Amygdala (tissue), 56 donors: ENCODE data around the gene CRPPA.
"Not testable (repeated sequence)": the region's sequence is repeated elsewhere in the genome, so short reads cannot be mapped to it uniquely, and the experiment has no call there.

ENCODE experiments used
- DNase-seq, 56 donors: peaks; one replicate each; lab custom pipeline; 2025; lab: John Stamatoyannopoulos, UW

CRPPA gene

DNA sequence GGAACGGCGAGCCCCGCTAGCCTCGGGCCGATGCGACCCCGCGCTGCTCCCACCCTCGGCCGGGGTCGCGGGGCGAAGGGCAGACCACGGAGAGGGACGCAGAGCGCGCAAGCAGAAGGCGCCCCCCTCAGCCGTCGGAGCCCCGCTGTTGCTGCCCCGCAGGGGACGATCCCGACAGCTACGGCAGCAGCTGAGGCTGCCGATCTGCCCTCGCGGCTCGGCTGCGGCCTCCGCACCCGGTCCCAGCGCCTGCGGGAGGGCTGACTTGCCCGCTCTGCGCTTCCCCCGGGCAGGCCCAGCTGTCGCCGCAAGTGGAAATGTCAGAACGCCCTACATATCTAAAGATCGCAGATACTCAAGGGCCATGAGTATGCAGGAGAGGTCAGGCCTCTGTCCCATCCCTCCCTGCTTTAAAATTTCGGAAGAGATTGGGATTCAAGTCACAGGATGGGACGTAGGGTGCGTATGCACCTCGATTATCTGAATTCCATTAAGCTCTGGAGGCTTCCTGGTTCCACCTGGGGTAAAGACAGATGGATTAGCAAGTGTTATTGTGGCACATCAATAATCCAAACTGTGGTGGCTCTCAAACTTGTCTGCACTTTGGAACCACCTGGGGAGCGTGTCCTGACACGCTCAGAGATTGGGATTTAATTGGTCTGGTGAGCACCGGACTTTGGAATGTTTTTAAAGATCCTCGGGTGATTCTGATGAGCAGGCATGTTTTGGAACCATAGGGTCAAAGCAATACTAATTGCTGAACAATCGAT lies at the start of gene CRPPA:
Gene CRPPA, minus strand, starts transcription at position 206 of the 770 bp plus-strand sequence. CDS start 216 bp downstream, outside the sequence.
- peak in 25 of 56 donors; percentile 24 to 74 (median 57) for DNase-seq

DNA sequence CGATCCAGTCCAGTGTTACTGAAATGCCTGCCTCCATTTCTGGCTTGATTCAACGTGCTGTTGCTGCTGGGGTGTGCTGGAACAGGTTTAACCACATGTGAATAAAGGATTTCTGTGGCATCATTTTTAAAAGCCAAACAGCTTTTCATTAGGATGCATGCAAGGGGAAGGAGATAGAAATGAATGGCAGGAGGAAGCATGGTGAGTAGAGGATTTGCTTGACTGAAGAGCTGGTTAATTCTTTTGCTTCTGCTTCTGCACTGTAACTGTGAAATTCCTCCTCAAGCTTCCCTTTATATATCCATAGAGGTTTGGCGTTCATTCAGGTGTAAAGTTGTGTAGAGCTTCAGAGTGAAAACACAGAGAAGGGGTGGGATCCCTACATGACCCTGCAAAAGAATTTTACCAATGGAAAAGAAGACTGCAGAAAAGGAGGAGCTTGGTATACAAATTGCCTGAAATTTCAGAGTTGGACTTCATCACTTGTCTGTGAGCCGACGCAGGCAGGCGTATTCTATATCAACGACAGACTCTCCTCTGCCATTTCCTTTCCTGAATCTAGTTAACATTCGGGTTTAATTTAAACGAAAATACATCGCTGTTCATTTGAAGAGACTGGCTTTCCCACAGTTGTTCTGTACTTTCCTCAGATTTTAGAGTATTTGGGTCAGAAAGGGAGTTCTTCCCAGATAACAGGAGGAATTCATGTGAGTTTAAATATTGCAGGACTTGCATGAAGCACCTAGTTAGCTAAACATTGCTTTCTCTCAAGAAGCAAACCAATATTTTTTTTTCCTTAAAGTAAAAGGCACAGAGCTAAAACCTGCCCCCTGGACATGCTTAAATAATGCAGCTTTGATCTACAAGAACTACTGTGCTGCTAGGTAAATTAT lies 44.4 kb upstream of the CRPPA start, which contains the start of gene SOSTDC1:
Gene SOSTDC1, minus strand, starts transcription at position 270 of the 893 bp plus-strand sequence. Its CDS starts 70 bp downstream, at position 200.
- DNase-seq = peak in 1 of 56 donors; percentile 4

DNA sequence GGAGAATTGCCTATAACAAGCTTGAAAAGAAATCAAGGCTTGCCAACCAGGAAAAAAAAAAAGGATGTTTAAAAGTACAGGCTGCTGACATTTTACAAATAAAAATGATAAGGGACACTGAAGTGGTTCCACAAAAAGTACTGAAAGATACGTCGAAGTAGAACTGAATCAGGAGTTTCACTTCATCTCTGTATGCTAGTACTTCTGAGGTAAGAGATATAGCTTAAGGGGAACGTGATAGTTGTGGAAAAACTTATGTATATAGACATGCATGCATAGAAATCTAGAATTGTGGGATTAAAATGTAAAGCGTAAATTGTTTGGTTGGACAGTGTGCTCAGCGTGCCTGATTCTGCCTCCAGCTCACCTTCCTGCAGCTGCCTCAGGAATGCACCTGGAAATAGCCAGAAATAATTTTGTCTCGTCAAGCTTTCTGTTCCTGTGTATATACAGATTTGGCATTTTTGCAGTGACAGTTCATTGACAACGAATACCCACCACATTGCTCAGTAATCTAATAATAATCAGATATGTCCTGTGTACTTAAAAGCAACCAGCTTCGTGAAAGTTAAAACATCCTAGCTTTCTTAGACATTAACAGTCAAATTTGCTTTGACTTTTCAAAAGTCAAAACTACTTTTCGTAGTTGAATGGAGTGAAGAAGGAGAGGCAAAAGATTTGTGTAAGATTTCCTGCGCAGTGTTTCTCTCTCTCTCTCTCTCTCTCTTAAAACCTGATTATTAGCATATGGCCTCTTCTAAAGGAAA lies 42.8 kb upstream of the CRPPA start:
- no peak for DNase-seq

DNA sequence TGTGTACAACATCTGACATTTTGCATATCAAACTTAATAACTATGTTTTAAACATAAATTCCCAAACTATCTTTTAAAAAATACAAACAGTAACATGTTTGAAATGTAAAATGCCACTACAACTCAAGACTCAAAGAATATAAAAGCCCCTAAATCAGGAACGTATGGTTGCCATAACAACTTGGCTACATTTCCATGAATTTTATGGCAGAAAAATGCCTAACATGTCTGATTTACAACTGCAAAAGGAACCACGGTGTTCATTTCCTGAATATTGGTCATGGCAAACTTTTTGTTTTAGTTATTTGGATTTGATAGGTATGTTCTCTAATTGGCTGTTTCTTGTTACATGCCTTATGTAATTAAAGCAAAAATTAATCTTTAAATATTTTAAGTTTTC lies 42.2 kb upstream of the CRPPA start:
- DNase-seq = no peak

GRCh38 chr7:16462431-16462889 lies 41.1 kb upstream of the CRPPA start:
- DNase-seq = no peak

DNA sequence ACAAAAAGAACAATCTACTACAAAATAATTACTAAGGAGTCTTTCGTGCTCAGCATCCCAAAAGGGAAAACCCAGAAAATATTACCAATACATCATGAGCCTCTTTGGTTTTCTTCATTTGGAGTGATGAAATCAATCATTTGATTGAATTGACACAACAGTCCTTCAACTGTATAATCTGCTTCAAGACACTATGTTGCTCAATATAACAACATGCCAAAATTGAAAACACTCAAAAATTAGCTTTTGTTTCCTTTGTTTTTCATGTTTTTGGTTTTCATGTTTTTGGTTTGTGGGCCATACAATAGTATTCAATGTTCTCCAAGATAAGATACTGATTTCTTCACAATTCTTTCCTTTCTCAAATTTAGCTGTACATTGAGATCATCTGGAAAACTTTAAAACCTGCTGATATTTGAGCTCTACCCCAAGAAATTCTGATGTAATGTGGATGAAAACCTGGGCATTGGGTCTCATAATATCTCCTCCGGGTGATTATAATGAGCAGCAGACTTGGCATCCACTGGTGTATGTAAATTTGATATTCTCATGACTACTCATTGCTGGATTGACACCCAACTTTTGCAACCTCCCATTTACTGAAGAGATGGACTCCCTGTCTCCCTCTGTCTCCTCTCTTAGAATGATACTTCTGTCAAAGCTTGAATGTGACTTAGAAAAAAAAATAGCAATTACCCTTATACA lies 39.6 kb upstream of the CRPPA start:
- no peak for DNase-seq

DNA sequence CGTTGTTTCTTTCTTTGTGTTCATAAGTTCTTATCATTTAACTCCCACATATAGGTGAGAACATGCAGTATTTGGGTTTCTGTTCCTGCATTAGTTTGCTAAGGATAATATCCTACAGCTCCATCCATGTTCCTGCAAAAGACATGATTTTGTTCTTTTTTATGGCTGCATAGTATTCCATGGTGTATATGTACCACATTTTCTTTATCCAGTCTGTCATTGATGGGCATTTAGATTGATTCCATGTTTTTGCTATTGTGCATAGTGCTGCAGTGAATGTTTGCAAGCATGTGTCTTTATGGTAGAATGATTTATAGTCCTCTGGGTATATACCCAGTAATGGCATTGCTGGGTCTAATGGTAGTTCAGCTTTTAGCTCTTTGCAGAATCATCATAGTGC lies 35.0 kb upstream of the CRPPA start:
- DNase-seq = not testable (repeated sequence)

GRCh38 chr7:16455591-16455990 lies 34.3 kb upstream of the CRPPA start:
- DNase-seq = no peak

- DNase-seq = no peak
These were observed 29.0 kb upstream of the CRPPA start for GRCh38 chr7:16450366-16450765.

GRCh38 chr7:16447876-16448275 lies 26.5 kb upstream of the CRPPA start:
- DNase-seq = no peak

GRCh38 chr7:16446508-16446907 lies 25.2 kb upstream of the CRPPA start:
- DNase-seq = no peak

- not testable (repeated sequence) for DNase-seq
These were observed 22.5 kb upstream of the CRPPA start for GRCh38 chr7:16443871-16444270.

- DNase-seq = no peak
These were observed 17.6 kb upstream of the CRPPA start for GRCh38 chr7:16438988-16439387.

GRCh38 chr7:16436306-16436705 lies 15.0 kb upstream of the CRPPA start:
- DNase-seq = no peak

GRCh38 chr7:16433568-16434122 lies 12.3 kb upstream of the CRPPA start:
- no peak for DNase-seq

DNA sequence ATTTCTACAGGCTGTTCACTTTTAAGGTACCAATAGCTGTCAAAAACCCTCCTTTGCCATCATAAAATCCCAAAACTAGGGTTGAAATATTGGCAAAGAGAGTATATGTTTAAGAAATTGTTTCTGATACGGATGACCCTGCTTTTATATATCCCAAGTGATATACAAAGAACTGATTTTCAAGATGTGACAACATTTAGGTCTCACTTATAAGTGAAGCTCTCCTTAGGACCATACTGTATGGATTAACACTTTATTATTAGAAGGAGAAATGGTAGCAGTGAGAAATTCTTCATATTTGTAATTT lies 11.0 kb upstream of the CRPPA start:
- no peak for DNase-seq

GRCh38 chr7:16431646-16432424 lies 10.5 kb upstream of the CRPPA start:
- DNase-seq = peak in 9 of 56 donors; percentile 3 to 66 (median 13)

DNA sequence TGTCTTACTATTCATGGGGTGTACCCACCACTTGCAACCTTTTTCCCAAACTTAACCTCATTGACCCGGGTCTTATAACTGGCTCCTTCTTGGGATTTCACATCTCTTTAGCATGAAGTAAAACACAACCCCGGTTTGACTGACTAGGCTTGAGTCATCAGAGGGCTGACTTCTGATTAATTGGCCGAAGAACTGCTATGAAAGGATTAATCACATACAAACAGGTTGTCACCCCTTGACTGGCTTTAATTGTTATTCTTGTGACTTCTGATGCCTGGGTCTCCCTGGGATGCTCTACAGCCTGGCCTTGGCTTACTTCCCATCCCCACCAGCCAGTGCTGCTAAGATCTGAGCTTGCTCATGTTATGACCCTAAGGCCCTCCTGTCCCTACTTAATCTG lies 8.8 kb upstream of the CRPPA start:
- no peak for DNase-seq

- no peak for DNase-seq
These were observed 7.3 kb upstream of the CRPPA start for GRCh38 chr7:16428672-16429071.
